HG02678 (cell line): ENCODE data around the gene OR52D1.

ENCODE experiments used
- ATAC-seq: cut with Tn5 transposase; IDR thresholded peaks from one replicate; pipeline ENCODE4 v1.9.1; 2021; ENCODE audit warnings: mild to moderate bottlenecking, moderate library complexity; ENCODE audit not compliant: unreplicated experiment

OR52D1 gene

GRCh38 chr11:5509803-5510202 lies 21.3 kb downstream of the OR52D1 start, which contains the start of gene UBQLN3:
Gene UBQLN3, minus strand, starts transcription at chr11:5509957. Its CDS starts 399 bp downstream, at chr11:5509558.
- ATAC-seq: no peak

GRCh38 chr11:5514841-5515240 lies 26.4 kb downstream of the OR52D1 start:
- no peak for ATAC-seq

GRCh38 chr11:5516599-5516998 lies 28.1 kb downstream of the OR52D1 start, which contains the start of gene UBQLNL:
Gene UBQLNL, minus strand, starts transcription at chr11:5516699. Its CDS starts 258 bp downstream, at chr11:5516441.
- no peak for ATAC-seq

GRCh38 chr11:5521540-5521939 lies 33.1 kb downstream of the OR52D1 start:
- ATAC-seq: no peak

- no peak for ATAC-seq
Observed at GRCh38 chr11:5522308-5522707, 33.8 kb downstream of the OR52D1 start.

- no peak for ATAC-seq
Observed at GRCh38 chr11:5524756-5525155, 36.3 kb downstream of the OR52D1 start.

- ATAC-seq: no peak
Observed at GRCh38 chr11:5527716-5528115, 39.2 kb downstream of the OR52D1 start.

- ATAC-seq: no peak
Observed at GRCh38 chr11:5528495-5528894, 40.0 kb downstream of the OR52D1 start.

- ATAC-seq: no peak
Observed at GRCh38 chr11:5531053-5531831, 42.8 kb downstream of the OR52D1 start.

- no peak for ATAC-seq
Observed at GRCh38 chr11:5534046-5534445, 45.6 kb downstream of the OR52D1 start.

GRCh38 chr11:5536482-5536881 lies 48.0 kb downstream of the OR52D1 start:
- ATAC-seq: no peak
